HG03103 (cell line): ENCODE measurements around the gene KDELR1.
"Not testable (repeated sequence)": the region's sequence is repeated elsewhere in the genome, so short reads cannot be mapped to it uniquely, and the experiment has no call there.

Experiments used
- ATAC-seq: cut with Tn5 transposase; IDR thresholded peaks from one replicate; pipeline ENCODE4 v1.9.1; 2021; ENCODE audit warnings: low read depth; ENCODE audit not compliant: unreplicated experiment

The KDELR1 gene

GRCh38 chr19:48398102-48398374, 6.7 kb upstream of the KDELR1 start:
- ATAC-seq: no peak

DNA sequence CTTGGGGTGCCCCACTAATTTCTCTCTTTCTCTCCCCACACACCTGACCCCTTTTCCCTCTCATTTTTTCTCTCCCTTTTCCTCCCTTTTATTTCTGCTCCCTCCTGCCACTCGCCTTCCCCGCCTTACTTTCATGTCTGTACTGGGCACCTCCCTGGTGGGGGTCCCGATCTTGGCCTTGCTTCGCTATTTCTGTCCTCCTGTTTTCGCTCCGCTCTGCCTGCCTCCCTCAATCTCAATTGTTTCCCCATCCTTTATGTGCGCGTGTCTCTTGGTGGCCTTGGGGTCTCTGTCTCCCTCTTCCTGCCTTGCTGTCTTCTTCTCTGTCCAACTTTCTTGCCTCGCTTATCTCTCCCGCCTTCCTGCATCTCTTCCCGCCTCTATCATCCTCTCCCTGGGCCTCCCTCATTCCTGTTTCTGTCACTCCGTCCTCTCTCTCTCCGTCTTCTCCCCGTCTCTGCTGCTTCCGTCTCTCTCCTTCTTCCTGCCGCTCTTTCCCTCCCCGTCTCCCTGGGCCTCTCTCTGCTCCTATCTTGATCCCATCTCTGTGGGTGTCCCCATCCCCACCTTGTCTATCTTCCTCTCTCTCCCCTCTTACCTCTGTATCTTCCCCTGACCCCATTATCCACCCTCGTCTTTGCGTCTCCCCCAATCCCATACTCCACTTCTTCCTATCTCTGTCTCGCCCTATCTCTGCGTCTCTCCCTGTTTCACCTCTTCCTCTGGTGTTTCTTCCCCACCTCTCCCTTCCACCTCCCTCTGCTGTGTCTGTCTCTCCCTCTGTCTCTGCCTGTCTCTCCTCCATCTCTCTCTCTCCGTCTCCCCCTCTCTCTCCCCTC, 6.1 kb upstream of the KDELR1 start:
- no peak for ATAC-seq

- no peak for ATAC-seq
Measured at GRCh38 chr19:48396824-48397176, 5.4 kb upstream of the KDELR1 start.

- no peak for ATAC-seq
Measured at GRCh38 chr19:48396016-48396823, 4.9 kb upstream of the KDELR1 start.

GRCh38 chr19:48395499-48395898, 4.1 kb upstream of the KDELR1 start:
- ATAC-seq: no peak

- no peak for ATAC-seq
Measured at GRCh38 chr19:48395170-48395455, 3.8 kb upstream of the KDELR1 start.

GRCh38 chr19:48394331-48395169, 3.2 kb upstream of the KDELR1 start:
- no peak for ATAC-seq

GRCh38 chr19:48393559-48394330, 2.4 kb upstream of the KDELR1 start, which contains the start of gene GRIN2D:
Gene GRIN2D (plus strand): TSS chr19:48393668. CDS start chr19:48398393, 4,725 bp downstream.
- ATAC-seq: no peak

DNA sequence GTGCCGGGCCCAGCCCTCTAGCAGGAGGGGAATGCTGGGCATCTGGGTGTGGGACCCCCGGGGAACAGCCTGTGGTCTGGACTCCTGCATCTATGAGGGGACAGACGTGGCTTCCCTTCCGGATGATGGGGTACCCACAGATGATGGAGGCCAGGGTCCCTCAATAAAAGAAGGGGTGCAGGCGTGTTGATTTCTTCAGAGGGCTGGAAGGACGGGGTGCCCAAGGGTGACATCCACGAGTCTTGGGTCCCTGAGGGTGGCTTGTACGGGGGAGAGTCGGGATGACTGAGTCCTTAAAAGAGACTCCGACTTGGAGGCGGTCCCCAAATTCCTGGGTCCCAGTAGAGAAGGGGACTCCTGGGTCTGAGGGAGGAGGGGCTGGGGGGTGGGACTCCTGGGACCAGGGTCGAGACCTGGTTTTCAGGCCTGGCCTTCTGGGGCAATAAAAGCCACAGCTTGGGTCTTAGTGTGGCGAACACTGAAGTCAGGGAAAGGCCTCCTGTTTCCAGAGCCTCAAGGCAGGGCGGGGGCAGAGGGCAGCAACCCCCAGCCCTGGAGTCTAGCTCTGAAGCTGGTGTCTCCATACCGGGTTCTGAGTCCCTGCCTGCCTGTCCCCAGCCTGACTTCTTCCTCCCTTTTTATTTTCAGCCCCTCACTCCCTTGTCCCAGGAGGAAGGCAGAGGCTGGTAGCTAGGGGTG, 1.7 kb upstream of the KDELR1 start:
- no peak for ATAC-seq

GRCh38 chr19:48392006-48392344, 624 bp upstream of the KDELR1 start:
- ATAC-seq: not testable (repeated sequence)

GRCh38 chr19:48390188-48391099, 907 bp downstream of the KDELR1 start:
- no peak for ATAC-seq

DNA sequence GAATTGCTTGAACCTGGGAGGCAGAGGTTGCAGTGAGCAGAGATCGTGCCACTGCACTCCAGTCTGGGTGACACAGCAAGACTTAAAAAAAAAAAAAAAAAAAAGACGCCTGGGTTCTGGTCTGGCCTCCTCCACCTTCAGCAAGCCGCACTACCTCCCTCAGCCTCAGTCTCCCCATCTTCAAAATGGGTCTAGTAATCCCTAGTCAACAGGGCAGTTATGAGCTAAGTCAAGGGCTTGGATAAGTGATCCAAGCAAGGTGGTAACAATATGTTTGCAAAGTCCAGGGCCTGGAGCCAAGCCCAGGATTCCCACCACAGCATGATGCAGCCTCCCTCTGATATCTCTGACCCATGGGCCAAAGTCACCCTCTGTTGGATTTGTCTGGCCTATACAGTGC, 4.4 kb downstream of the KDELR1 start:
- ATAC-seq: no peak

DNA sequence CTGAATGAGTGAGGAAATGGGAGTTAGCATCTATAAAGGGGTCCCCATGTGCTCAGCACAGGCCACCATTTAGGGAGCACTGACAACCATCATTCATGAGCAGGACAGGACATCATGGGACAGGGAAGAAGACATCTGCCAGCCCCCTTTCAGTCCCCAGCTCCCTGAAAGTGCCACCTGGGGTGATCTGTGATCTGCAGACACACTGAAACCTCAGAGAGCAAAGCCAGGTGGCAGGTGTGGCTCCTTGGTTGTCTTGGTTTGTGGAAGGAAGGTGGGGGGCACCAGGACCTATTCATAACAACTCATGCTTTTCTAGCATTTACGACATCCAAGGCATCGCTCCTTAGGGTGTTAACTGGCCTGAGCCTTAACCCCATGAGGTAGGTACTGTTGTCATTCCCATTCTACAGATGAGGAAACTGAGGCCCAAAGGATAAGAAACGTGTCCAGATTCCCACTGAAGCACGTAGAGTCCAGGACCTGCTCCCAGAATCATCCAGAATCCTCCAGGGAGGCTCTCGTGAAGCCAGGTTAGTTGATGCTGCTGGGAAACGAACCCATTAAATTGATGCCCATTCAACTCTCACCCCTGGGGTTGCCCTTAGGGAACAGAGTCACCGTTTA, 5.8 kb downstream of the KDELR1 start:
- ATAC-seq: no peak

- no peak for ATAC-seq
Measured at GRCh38 chr19:48382286-48382685, 9.1 kb downstream of the KDELR1 start.

DNA sequence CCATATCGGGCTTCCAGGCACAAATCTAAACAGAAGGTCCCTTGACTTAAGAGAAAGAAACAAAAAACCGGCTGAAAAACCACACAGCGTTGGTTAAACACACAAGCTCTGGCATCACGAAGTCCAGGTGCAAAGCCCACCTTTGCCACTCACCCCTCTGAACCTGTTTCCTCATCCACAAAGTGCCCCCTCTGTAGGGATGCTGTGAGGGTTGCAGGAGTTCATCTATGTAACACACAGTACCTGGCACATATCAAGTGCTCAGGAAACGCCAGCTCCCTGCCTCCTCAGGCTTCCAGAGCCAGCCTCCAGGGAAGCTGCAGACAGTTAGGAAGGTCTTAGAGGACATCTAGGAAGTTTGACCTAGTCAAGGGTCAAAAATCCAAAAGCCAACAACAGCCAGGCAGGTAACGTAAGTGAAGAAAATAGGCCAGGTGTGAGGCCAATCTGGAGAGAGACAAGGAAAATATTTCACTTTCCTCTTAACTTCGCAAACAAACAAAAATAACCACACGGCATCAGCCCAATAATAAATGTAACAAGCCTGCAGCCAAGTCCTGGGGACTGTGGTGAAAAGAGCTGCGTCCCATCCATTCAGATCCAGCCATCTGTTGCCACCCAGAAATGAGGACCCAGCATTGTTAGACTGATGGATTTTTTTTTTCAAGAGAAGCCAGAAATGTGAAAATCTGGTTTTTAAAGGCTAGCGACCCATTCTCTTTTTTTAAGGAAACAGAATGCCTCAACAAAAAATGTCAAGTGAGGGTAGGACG, 10.0 kb downstream of the KDELR1 start:
- no peak for ATAC-seq

DNA sequence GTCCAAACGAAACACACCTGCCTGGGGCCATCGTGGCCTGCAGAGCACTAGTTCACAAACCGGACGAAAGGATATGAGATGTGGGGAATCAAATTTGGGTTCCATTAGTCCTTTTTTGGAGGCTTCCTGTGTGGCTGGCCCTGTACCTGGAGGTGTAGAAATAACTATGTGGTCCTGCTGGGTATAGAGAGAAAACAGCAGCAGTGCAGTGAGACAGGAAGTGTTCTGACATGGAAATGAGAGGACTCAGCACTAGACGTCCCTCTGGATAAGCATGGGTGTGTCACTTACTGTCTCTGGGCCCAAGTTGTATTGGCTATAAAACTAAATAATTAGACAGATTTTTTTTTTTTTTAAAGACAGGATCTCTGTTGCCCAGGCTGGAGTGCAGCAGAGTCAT, 12.3 kb downstream of the KDELR1 start:
- ATAC-seq: no peak

DNA sequence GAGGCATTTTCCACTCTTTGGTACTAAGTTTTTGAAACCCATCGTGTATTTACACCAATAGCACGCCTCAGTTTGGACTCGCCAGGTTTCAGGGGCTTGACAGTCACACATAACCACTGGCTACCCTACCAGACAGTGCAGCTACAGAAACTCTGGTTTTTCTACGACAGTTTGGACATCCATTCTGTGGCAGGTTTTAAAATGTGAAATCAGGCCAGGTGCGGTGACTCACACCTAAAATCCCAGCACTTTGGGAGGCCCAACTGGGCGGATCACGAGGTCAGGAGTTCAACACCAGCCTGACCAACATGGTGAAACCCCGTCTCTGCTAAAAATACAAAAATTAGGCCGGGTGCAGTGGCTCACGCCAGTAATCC, 13.2 kb downstream of the KDELR1 start:
- no peak for ATAC-seq

DNA sequence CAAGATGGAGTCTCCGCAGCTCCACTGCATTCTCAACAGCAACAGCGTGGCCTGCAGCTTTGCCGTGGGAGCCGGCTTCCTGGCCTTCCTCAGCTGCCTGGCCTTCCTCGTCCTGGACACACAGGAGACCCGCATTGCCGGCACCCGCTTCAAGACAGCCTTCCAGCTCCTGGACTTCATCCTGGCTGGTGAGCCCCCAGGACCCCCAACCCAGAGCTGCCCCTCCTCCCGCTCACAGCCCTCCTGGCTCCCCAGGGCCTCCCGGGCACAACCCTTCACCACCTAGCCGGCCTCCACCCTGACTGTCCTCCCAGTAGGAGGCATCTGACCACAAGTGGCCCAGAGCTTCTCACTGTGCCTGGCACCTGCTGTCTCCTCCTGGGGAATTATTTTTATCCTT, 17.8 kb downstream of the KDELR1 start:
- no peak for ATAC-seq
